Endothelial cell (in vitro differentiated cells): ENCODE results near the gene CA10. TPM values are rescaled to one million over a fixed set of nuclear protein-coding genes. Genes with fewer than 3 reads are reported as not detected.

Source experiments
- DNase-seq: peaks from one replicate; pipeline ENCODE4 v3.0.0; 2021; ENCODE audit warnings: low spot score
- H3K27ac Mint-ChIP-seq: one replicate; pipeline ENCODE4 v1.8.0; 2021; ENCODE audit warnings: mixed read lengths, inconsistent platforms; ENCODE audit not compliant: unreplicated experiment
- H3K27me3 Mint-ChIP-seq: one replicate; pipeline ENCODE4 v1.8.0; 2021; ENCODE audit warnings: mild to moderate bottlenecking, moderate library complexity, mixed read lengths, inconsistent platforms; ENCODE audit not compliant: unreplicated experiment
- H3K36me3 Mint-ChIP-seq: one replicate; pipeline ENCODE4 v1.8.0; 2021; ENCODE audit warnings: mild to moderate bottlenecking, low read depth, mixed read lengths, inconsistent platforms; ENCODE audit not compliant: unreplicated experiment
- H3K4me1 Mint-ChIP-seq: one replicate; pipeline ENCODE4 v1.8.0; 2021; ENCODE audit warnings: mild to moderate bottlenecking, mixed read lengths, inconsistent platforms; ENCODE audit not compliant: unreplicated experiment
- H3K4me3 Mint-ChIP-seq: one replicate; pipeline ENCODE4 v1.8.0; 2021; ENCODE audit warnings: mild to moderate bottlenecking, mixed read lengths, inconsistent platforms; ENCODE audit not compliant: unreplicated experiment
- H3K9me3 Mint-ChIP-seq: one replicate; pipeline ENCODE4 v1.8.0; 2021; ENCODE audit warnings: mixed read lengths, inconsistent platforms; ENCODE audit not compliant: unreplicated experiment
- total RNA-seq: library from RNA; stranded (reverse); fragmentation: NEBNext Ultra II Directional; extraction: Animal tissue kit (Norgen Biotek cat#: 25700); gene quantifications from one replicate; pipeline ENCODE4 v1.2.1, GENCODE V29; 2021; ENCODE audit not compliant: unreplicated experiment
- TF ChIP-seq, protein P1 (sequence below): fragments of 200-600 bp; sonication (generic); IDR thresholded peaks from one replicate; pipeline ENCODE4 v1.5.0; 2021; ENCODE audit warnings: antibody characterized with exemption; ENCODE audit not compliant: unreplicated experiment

CA10 gene
- total RNA-seq, 1 donor from 2014 or later = not detected

DNA sequence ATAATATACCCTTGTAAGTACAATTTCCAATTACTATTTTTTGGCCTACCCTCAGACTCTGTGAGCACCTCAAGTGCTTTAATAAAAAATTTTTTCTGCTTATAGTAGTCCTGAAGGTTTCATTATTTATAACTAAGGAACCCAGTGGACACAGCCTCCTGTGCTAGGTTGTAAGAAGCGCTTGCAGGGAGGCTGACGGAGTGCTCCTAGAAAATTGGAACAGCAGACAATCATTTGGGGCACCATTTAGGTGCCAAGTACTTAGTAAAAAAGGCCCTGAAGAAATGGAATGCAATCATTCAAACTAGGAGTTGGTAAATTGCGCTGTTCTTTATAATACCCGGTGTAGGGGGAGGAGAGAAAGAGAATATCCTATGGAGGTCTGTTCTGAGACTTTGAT lies 19.8 kb downstream of the CA10 start:
- TF ChIP-seq, protein P1, sequence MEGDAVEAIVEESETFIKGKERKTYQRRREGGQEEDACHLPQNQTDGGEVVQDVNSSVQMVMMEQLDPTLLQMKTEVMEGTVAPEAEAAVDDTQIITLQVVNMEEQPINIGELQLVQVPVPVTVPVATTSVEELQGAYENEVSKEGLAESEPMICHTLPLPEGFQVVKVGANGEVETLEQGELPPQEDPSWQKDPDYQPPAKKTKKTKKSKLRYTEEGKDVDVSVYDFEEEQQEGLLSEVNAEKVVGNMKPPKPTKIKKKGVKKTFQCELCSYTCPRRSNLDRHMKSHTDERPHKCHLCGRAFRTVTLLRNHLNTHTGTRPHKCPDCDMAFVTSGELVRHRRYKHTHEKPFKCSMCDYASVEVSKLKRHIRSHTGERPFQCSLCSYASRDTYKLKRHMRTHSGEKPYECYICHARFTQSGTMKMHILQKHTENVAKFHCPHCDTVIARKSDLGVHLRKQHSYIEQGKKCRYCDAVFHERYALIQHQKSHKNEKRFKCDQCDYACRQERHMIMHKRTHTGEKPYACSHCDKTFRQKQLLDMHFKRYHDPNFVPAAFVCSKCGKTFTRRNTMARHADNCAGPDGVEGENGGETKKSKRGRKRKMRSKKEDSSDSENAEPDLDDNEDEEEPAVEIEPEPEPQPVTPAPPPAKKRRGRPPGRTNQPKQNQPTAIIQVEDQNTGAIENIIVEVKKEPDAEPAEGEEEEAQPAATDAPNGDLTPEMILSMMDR = no peak
- no peaks in the 10 kb centered on the region for H3K36me3 Mint-ChIP-seq
- no peak overlapping the region for H3K4me3 Mint-ChIP-seq
- H3K27me3 Mint-ChIP-seq = no peaks in the 10 kb centered on the region
- no peaks in the 10 kb centered on the region for H3K4me1 Mint-ChIP-seq
- H3K9me3 Mint-ChIP-seq = peaks cover 3% of the 10 kb centered on the region
- no peak overlapping the region for H3K27ac Mint-ChIP-seq
- no peak for DNase-seq

DNA sequence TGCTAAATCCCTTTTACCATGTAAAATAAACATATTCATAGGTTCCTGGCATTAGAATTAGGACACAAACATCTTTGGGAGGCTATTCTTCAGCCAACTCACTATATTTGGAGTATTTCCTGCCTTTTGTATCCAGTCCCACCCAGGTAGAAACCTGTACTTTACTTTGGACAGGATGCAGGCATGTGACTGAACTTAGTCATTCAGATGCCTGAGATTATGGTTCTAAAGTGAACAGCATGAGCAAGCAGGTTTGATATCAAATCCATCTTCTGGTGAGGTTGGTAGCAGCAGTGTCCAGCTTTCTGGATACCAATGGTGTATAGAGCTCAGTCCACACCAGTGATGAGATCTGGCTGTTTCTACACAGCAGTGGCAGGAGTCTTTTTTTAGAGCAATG lies 20.2 kb downstream of the CA10 start:
- no peaks in the 10 kb centered on the region for H3K4me1 Mint-ChIP-seq
- no peaks in the 10 kb centered on the region for H3K36me3 Mint-ChIP-seq
- TF ChIP-seq, protein P1 = no peak
- no peak for DNase-seq
- no peak overlapping the region for H3K27ac Mint-ChIP-seq
- H3K9me3 Mint-ChIP-seq = peaks cover 3% of the 10 kb centered on the region
- no peak overlapping the region for H3K4me3 Mint-ChIP-seq
- H3K27me3 Mint-ChIP-seq = no peaks in the 10 kb centered on the region

DNA sequence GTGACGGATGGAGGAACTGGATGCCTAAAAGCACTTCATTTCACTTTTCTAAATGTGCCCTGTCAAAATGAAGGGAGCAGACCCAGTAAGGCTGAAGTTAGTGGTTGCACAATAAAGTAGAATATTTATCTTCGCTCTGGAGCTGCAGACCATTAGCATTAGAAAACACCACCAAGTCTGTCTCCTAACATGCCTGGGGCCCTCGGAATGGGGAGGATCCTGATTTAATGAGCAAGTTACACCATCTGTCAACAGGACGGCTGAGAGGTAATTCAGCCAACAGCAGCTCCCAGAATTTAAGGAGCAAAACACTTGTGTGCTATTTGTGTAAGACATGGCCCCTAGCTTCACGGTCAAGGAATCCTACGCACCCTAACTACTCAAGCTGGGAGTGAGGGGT lies 22.3 kb downstream of the CA10 start:
- Mint-ChIP-seq H3K4me3 (no peak overlapping the region), H3K9me3 (peaks cover 3% of the 10 kb centered on the region), H3K27me3 (no peaks in the 10 kb centered on the region), H3K4me1 (no peaks in the 10 kb centered on the region), H3K27ac (no peak overlapping the region), H3K36me3 (no peaks in the 10 kb centered on the region)
- no peak for DNase-seq
- TF ChIP-seq, protein P1 = no peak

DNA sequence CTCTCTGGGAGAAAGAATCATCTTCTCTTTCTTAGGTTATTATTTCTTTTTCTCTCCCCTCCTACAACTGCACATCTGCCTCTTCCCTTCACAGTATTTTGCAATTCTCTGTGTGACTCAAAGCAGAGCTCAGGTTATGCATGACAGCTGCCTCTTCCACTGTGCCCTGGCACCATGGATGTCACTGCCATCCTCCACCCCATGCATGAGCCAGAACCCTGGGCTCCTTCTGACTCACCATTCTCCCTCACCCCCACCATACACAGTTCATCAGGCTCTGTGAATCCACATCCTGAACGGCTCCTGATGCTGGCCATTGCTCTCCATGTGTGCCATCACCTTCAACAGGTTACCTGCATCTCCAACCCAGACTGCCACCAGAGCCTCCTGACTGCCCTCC lies 23.9 kb downstream of the CA10 start:
- no peak for DNase-seq
- no peaks in the 10 kb centered on the region for H3K4me1 Mint-ChIP-seq
- TF ChIP-seq, protein P1 = no peak
- no peaks in the 10 kb centered on the region for H3K36me3 Mint-ChIP-seq
- H3K9me3 Mint-ChIP-seq = peaks cover 3% of the 10 kb centered on the region
- no peaks in the 10 kb centered on the region for H3K27me3 Mint-ChIP-seq
- H3K27ac Mint-ChIP-seq = no peak overlapping the region
- no peak overlapping the region for H3K4me3 Mint-ChIP-seq

DNA sequence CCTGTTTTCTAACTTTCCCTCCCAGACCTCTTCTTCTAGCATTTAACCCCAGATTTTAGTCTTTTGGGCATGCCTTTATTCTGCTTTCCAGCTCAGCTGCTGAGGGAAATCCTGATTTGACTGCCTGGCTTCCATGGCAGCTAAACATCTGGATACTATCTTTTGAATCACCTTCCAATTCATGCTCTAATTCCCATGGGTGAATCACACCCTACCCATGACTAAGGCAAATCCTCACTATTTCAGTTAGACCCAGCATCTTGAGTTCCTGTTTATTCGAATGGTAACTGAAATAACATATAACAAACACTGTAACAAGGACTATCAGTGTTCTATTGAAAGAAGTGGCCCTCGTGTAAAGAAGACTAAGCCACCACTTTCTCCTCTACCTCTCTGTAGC lies 29.8 kb downstream of the CA10 start:
- no peaks in the 10 kb centered on the region for H3K36me3 Mint-ChIP-seq
- TF ChIP-seq, protein P1 = no peak
- H3K9me3 Mint-ChIP-seq = no peaks in the 10 kb centered on the region
- H3K4me3 Mint-ChIP-seq = no peak overlapping the region
- peaks cover 2% of the 10 kb centered on the region for H3K27me3 Mint-ChIP-seq
- DNase-seq = no peak
- no peak overlapping the region for H3K27ac Mint-ChIP-seq
- H3K4me1 Mint-ChIP-seq = no peaks in the 10 kb centered on the region
